Activated CD4-positive, alpha-beta T cell treated with anti-CD3 and anti-CD28 coated beads for 36 hours (primary cell): ENCODE results near the gene SIGLEC5. TPM values are rescaled to one million over a fixed set of nuclear protein-coding genes. Genes with fewer than 3 reads are reported as not detected.

Experiments
- ATAC-seq: fragments of 200-7000 bp; cut with Tn5 transposase; one replicate; pipeline ENCODE4 v1.10.0; 2021; ENCODE audit warnings: mild to moderate bottlenecking, moderate library complexity
- CTCF ChIA-PET: fragments of 350-600 bp; sonication (Branson Sonifier 250); formaldehyde crosslinking; loops from one replicate; lab custom pipeline; 2021; ENCODE audit warnings: antibody characterized with exemption; lab: Charles Lee
- POLR2A ChIA-PET: fragments of 350-600 bp; sonication (Branson Sonifier 250); formaldehyde crosslinking; loops from one replicate; lab custom pipeline; 2021; ENCODE audit warnings: antibody characterized with exemption, inconsistent platforms; lab: Charles Lee
- DNase-seq: peaks from one replicate; pipeline ENCODE4 v3.0.0-alpha.2; 2020
- H3K27ac Mint-ChIP-seq: one replicate; pipeline ENCODE4 v1.8.0; 2021; ENCODE audit warnings: mixed read lengths
- H3K27me3 Mint-ChIP-seq: one replicate; pipeline ENCODE4 v1.8.0; 2021; ENCODE audit warnings: mixed read lengths
- H3K36me3 Mint-ChIP-seq: one replicate; pipeline ENCODE4 v1.8.0; 2021; ENCODE audit warnings: low read depth, mixed read lengths
- H3K4me1 Mint-ChIP-seq: one replicate; pipeline ENCODE4 v1.8.0; 2021; ENCODE audit warnings: mixed read lengths
- H3K4me3 Mint-ChIP-seq: one replicate; pipeline ENCODE4 v1.8.0; 2021; ENCODE audit warnings: mild to moderate bottlenecking, moderate library complexity, mixed read lengths
- H3K9me3 Mint-ChIP-seq: one replicate; pipeline ENCODE4 v1.8.0; 2021; ENCODE audit warnings: low read depth, mixed read lengths
- intact Hi-C, 2 experiments: fragments of 100-400 bp; cut with DNase I in 1 of 2; cut with micrococcal nuclease in 1 of 2; formaldehyde crosslinking; loops; one replicate each; pipeline versions ENCODE4 v1.14.2 to v1.15.1; 2022 to 2024; cut with DNase I, micrococcal nuclease
- total RNA-seq, 2 experiments: library from RNA; stranded (reverse); gene quantifications; one replicate each; pipeline ENCODE4 v1.2.3, GENCODE V29; 2021

The SIGLEC5 gene
- total RNA-seq, 2 experiments from 2014 or later = not detected

GRCh38 chr19:51600940-51601580 is 29.1 kb downstream of the SIGLEC5 start:
- Mint-ChIP-seq H3K36me3 (no peaks in the 10 kb centered on the region), H3K27ac (no peak overlapping the region), H3K27me3 (peaks cover 39% of the 10 kb centered on the region), H3K9me3 (peaks cover 2% of the 10 kb centered on the region), H3K4me1 (no peaks in the 10 kb centered on the region), H3K4me3 (no peak overlapping the region)
- intact Hi-C loops = loop anchor here in 1 of 2 experiments (5.0 kb wide), 1 partner anchor 36 kb away; no protein-coding TSS in a partner anchor
- ChIA-PET CTCF (no interaction called here), POLR2A (no interaction called here)
- peak; percentile 44 for ATAC-seq
- peak; percentile 28 for DNase-seq

GRCh38 chr19:51599084-51599483 is 31.1 kb downstream of the SIGLEC5 start:
- DNase-seq (no peak), ATAC-seq (no peak)
- peaks cover 34% of the 10 kb centered on the region for H3K27me3 Mint-ChIP-seq
- H3K4me3 Mint-ChIP-seq = no peak overlapping the region
- intact Hi-C loops = loop anchor here in 1 of 2 experiments (10.0 kb wide), 2 partner anchors 874 to 1084 kb away; partner anchors contain the start of genes ASPDH, CLEC11A and JOSD2
- ChIA-PET POLR2A (no interaction called here), CTCF (interaction anchor here (0.6 to 1.4 kb wide), 3 partner anchors 28 to 58 kb away, joined by 3 to 5 read pairs (median 3); no protein-coding TSS in a partner anchor)
- no peaks in the 10 kb centered on the region for H3K36me3 Mint-ChIP-seq
- H3K27ac Mint-ChIP-seq = no peak overlapping the region
- peaks cover 2% of the 10 kb centered on the region for H3K9me3 Mint-ChIP-seq
- peaks cover 9% of the 10 kb centered on the region for H3K4me1 Mint-ChIP-seq

GRCh38 chr19:51598159-51598915 is 31.9 kb downstream of the SIGLEC5 start:
- Mint-ChIP-seq H3K27ac (no peak overlapping the region), H3K27me3 (peaks cover 34% of the 10 kb centered on the region), H3K4me3 (no peak overlapping the region), H3K9me3 (peaks cover 2% of the 10 kb centered on the region), H3K4me1 (peaks cover 15% of the 10 kb centered on the region), H3K36me3 (no peaks in the 10 kb centered on the region)
- ChIA-PET POLR2A (no interaction called here), CTCF (interaction anchor here (0.8 kb wide), 1 partner anchor 39 kb away, joined by 3 read pairs; no protein-coding TSS in a partner anchor)
- ATAC-seq = no peak
- intact Hi-C loops = loop anchor here in 1 of 2 experiments (10.0 kb wide), 2 partner anchors 874 to 1084 kb away; partner anchors contain the start of genes ASPDH, CLEC11A and JOSD2
- DNase-seq = no peak

- intact Hi-C loops = loop anchor here (2.0 to 10.0 kb wide), 3 partner anchors 201 to 1081 kb away; partner anchors contain the start of genes ASPDH (in 1 of the 2), CLEC11A (in 1 of the 2) and JOSD2 (in 1 of the 2)
- peaks cover 5% of the 10 kb centered on the region for H3K36me3 Mint-ChIP-seq
- POLR2A ChIA-PET = no interaction called here
- DNase-seq = no peak
- H3K9me3 Mint-ChIP-seq = peaks cover 2% of the 10 kb centered on the region
- CTCF ChIA-PET = interaction anchor here (0.8 to 1.5 kb wide), 3 partner anchors 23 to 171 kb away, joined by 3 read pairs; no protein-coding TSS in a partner anchor
- H3K4me1 Mint-ChIP-seq = peaks cover 18% of the 10 kb centered on the region
- peak overlapping the region; percentile 84 for H3K4me3 Mint-ChIP-seq
- H3K27me3 Mint-ChIP-seq = peaks cover 16% of the 10 kb centered on the region
- no peak for ATAC-seq
- H3K27ac Mint-ChIP-seq = peak overlapping the region; percentile 81
Observed at GRCh38 chr19:51595190-51596175, 34.7 kb downstream of the SIGLEC5 start.

- H3K4me3 Mint-ChIP-seq = peak overlapping the region; percentile 84
- peaks cover 9% of the 10 kb centered on the region for H3K36me3 Mint-ChIP-seq
- H3K27ac Mint-ChIP-seq = peak overlapping the region; percentile 81
- intact Hi-C loops = loop anchor here (1.0 to 10.0 kb wide), 12 partner anchors 23 to 1080 kb away; partner anchors contain the start of genes CTU1 (in 2 of the 2), ZNF175 (in 2 of the 2), ASPDH (in 1 of the 2) and CLEC11A (in 1 of the 2)
- ChIA-PET POLR2A (no interaction called here), CTCF (interaction anchor here (1.0 to 1.5 kb wide), 2 partner anchors 22 to 170 kb away, joined by 3 read pairs; no protein-coding TSS in a partner anchor)
- H3K9me3 Mint-ChIP-seq = no peaks in the 10 kb centered on the region
- DNase-seq (no peak), ATAC-seq (peak; percentile 3)
- H3K4me1 Mint-ChIP-seq = peaks cover 18% of the 10 kb centered on the region
- H3K27me3 Mint-ChIP-seq = peaks cover 8% of the 10 kb centered on the region
Observed at GRCh38 chr19:51594774-51595109, 35.5 kb downstream of the SIGLEC5 start.

GRCh38 chr19:51593969-51594773 is 36.0 kb downstream of the SIGLEC5 start:
- Mint-ChIP-seq H3K4me1 (peaks cover 18% of the 10 kb centered on the region), H3K9me3 (peaks cover 3% of the 10 kb centered on the region), H3K27ac (peak overlapping the region; percentile 81), H3K27me3 (peaks cover 5% of the 10 kb centered on the region), H3K36me3 (peaks cover 13% of the 10 kb centered on the region), H3K4me3 (peak overlapping the region; percentile 84)
- peak; percentile 100 for ATAC-seq
- intact Hi-C loops = loop anchor here (1.0 to 10.0 kb wide), 12 partner anchors 23 to 1079 kb away; partner anchors contain the start of genes CTU1 (in 2 of the 2), ZNF175 (in 2 of the 2), ASPDH (in 1 of the 2) and CLEC11A (in 1 of the 2)
- CTCF ChIA-PET = interaction anchor here (1.0 to 1.5 kb wide), 2 partner anchors 22 to 184 kb away, joined by 3 read pairs; no protein-coding TSS in a partner anchor
- POLR2A ChIA-PET = interaction anchor here (0.5 kb wide), 1 partner anchor 23 kb away, joined by 5 read pairs; the partner anchor contains the start of gene ZNF175
- peak; percentile 99 for DNase-seq

GRCh38 chr19:51593138-51593890 is 36.9 kb downstream of the SIGLEC5 start:
- ChIA-PET POLR2A (interaction anchor here (0.5 kb wide), 1 partner anchor 22 kb away, joined by 5 read pairs; the partner anchor contains the start of gene ZNF175), CTCF (interaction anchor here (1.0 to 1.5 kb wide), 2 partner anchors 21 to 184 kb away, joined by 3 read pairs; no protein-coding TSS in a partner anchor)
- H3K27me3 Mint-ChIP-seq = peaks cover 5% of the 10 kb centered on the region

GRCh38 chr19:51592521-51592920 is 37.7 kb downstream of the SIGLEC5 start:
- no peak for DNase-seq
- no peak for ATAC-seq
- Mint-ChIP-seq H3K4me1 (peaks cover 18% of the 10 kb centered on the region), H3K4me3 (no peak overlapping the region), H3K27me3 (peaks cover 5% of the 10 kb centered on the region), H3K36me3 (peaks cover 20% of the 10 kb centered on the region), H3K9me3 (peaks cover 14% of the 10 kb centered on the region), H3K27ac (no peak overlapping the region)
- intact Hi-C loops = loop anchor here in 1 of 2 experiments (10.0 kb wide), 2 partner anchors 868 to 1078 kb away; partner anchors contain the start of genes ASPDH, CLEC11A and JOSD2
- ChIA-PET POLR2A (no interaction called here), CTCF (no interaction called here)

More at GRCh38 chr19:51593138-51593890, 36.9 kb downstream of the SIGLEC5 start:
- intact Hi-C loops = loop anchor here in 1 of 2 experiments (10.0 kb wide), 2 partner anchors 869 to 1079 kb away; partner anchors contain the start of genes ASPDH, CLEC11A and JOSD2
- no peak for DNase-seq
- H3K27ac Mint-ChIP-seq = peak overlapping the region; percentile 81
- ATAC-seq = no peak
- peaks cover 13% of the 10 kb centered on the region for H3K36me3 Mint-ChIP-seq
- peak overlapping the region; percentile 84 for H3K4me3 Mint-ChIP-seq
- peaks cover 6% of the 10 kb centered on the region for H3K9me3 Mint-ChIP-seq
- H3K4me1 Mint-ChIP-seq = peaks cover 18% of the 10 kb centered on the region

GRCh38 chr19:51590441-51590840 is 39.8 kb downstream of the SIGLEC5 start:
- peaks cover 40% of the 10 kb centered on the region for H3K36me3 Mint-ChIP-seq
- ATAC-seq (no peak), DNase-seq (no peak)
- no peak overlapping the region for H3K4me3 Mint-ChIP-seq
- H3K27me3 Mint-ChIP-seq = no peaks in the 10 kb centered on the region
- H3K9me3 Mint-ChIP-seq = peaks cover 31% of the 10 kb centered on the region
- no peak overlapping the region for H3K27ac Mint-ChIP-seq
- H3K4me1 Mint-ChIP-seq = peaks cover 18% of the 10 kb centered on the region
- ChIA-PET POLR2A (no interaction called here), CTCF (no interaction called here)
- intact Hi-C loops = loop anchor here in 1 of 2 experiments (10.0 kb wide), 2 partner anchors 866 to 1076 kb away; partner anchors contain the start of genes ASPDH, CLEC11A and JOSD2
